GM21619 (cell line): ENCODE measurements around the gene EPG5.
"Not testable (repeated sequence)": the region's sequence is repeated elsewhere in the genome, so short reads cannot be mapped to it uniquely, and the experiment has no call there.

ENCODE experiments used
- ATAC-seq: cut with Tn5 transposase; IDR thresholded peaks from one replicate; pipeline ENCODE4 v1.9.1; 2021; ENCODE audit not compliant: unreplicated experiment

EPG5 gene

DNA sequence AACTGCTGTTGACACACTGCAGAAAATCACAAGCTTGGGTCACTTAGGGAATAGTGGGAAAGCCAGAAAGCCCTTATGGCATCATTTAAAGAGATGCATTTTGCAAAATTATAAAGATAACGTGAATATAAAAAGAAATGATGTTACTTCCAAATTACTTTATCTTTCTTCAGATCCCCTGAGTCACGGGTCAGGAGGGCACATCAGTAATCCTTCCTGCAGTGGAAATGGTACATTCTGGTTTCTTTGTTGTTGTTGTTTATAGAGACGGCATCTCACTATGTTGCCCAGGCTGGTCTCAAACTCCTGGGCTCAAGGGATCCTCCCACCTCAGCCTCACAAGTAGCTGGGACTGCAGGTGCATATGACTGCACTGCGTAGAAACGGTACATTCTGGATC is 9.8 kb upstream of the EPG5 start:
- ATAC-seq, result no peak

DNA sequence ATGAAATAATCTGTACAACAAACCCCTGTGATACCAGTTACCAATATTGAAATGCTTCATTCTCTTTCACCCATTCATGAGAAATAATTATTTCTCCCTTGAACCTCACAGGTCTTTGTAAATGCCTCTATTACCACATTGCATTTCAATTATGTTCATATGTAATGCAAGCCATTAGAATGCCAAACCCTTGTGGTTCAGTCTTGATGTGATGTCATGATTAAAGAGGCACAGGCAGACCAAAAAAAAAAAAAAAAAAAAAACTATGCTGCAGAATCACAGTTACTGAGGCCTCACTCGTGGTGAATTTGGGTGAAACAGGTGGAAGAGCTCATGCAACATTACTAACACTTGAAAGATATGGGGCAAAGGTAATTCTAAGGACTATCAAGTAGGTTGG is 9.4 kb upstream of the EPG5 start:
- no peak for ATAC-seq

DNA sequence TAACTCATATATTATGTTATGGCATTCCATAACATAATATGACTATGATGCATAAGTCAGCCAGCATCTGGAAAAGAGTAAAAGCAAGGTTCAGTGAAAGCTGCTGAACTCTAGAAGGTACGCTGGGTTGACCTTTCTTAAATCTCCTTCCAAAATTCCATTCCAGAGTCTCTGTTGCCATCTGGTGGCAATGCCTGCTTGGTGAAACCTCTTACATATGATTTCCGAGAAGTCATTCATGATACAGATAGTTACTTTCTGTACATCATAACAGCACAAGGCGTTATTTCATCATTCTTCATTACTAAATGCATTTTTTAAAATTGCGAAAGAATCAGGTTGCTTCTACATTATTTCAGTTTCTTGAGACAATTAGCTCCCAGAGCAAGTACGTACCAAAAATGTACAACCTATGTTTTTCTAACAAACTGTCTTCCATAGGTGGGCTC is 7.0 kb upstream of the EPG5 start:
- no peak for ATAC-seq

DNA sequence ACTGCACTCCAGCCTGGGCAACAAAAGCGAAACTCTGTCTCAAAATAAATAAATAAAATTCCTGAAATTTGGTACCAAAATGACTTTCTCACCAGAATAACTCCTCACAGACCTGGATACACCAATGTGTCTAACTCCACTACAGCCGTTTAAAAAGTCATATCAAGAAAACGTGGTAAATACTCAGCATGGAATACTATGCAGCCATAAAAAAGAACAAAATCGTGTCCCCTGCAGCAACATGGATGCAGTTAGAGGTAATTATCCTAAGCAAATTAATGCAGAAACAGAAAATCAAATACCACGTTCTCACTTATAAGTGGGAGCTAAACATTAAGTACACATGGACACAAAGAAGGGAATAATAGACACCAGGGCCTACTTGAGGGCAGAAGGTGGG is 2.2 kb downstream of the EPG5 start:
- ATAC-seq, result not testable (repeated sequence)

DNA sequence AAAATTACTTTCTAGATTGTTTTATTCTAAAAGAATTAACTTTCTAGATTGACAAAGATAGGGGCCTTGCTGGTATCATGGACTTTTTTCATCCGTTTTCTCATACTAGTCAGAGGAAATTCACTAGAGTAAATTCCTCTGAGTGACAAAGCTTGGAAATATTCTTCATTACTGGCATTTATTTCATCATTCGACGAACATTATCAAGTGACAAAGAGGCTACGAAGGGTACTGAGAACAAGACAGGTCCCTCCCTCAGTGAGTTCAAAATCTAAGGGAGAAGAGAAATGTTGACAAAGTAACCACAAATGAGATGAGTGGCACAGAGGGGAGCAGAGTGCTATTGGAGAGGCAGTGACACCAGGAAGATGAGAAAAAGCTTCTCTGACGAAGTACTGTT is 4.3 kb downstream of the EPG5 start:
- no peak for ATAC-seq

DNA sequence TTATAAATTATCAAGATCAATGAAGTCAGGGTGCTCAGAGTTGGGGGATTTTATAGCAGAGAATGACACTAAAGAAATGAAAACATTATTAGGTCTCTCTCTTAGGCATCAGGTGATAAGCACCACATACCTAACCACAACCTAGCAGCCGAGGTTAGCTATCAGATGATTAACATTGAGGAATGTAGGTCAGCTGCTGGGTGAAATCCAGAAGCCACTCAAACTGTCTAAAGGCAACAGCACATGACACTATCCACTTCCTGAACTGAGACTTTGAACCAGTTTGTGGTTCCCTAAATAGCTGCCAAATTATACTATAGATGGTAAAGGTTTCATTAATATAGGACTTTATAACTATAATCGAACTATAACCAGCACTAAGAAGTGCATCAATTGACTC is 4.7 kb downstream of the EPG5 start:
- no peak for ATAC-seq

DNA sequence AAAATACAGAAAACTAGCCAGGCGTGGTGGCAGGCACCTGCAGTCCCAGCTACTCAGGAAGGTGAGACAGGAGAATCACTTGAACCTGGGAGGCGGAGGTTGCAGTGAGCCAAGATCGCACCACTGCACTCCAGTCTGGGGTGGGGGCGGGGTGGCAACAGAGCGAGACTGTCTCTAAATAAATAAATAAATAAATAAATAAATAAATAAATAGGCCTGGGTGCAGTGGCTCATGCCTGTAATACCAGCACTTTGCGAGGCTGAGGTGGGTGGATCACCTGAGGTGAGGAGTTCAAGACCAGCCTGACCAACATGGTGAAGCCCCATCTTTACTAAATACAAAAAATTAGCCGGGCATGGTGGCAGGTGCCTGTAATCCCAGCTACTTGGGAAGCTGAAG is 7.6 kb downstream of the EPG5 start:
- ATAC-seq, result not testable (repeated sequence)

DNA sequence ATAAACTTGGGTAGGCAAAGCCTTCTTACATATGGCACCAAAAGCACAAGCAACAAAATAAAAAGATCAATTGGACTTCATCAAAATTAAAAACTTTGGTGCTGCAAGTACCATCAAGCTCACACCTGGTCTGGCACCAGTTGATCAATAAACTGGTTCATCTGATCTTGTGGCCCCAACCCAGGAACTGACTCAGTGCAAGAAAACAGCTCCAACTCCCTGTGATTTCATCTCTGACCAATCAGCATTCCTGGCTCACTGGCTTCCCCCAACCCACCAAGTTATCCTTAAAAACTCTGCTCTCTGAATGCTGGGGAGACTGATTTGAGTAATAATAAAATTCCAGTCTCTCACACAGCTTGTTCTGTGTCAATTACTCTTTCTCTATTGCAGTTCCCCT is 8.4 kb downstream of the EPG5 start:
- no peak for ATAC-seq

DNA sequence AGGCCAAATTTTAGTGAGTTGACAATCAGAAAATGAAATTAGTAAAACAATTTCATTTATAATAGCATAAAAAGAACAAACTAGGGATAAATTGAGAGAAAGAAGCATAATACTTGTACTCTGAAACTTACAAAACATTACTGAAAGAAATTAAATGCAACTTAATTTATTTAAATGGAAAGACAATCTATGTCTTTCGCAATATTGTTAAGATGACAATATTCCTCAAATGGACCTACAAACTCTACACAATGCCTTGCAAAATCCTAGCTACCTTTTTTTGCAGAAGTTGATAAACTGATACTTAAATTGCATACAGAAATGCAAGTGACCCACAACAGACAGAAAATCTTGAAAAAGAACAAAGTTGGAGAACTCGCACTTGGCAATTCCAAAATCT is 9.1 kb downstream of the EPG5 start:
- no peak for ATAC-seq

DNA sequence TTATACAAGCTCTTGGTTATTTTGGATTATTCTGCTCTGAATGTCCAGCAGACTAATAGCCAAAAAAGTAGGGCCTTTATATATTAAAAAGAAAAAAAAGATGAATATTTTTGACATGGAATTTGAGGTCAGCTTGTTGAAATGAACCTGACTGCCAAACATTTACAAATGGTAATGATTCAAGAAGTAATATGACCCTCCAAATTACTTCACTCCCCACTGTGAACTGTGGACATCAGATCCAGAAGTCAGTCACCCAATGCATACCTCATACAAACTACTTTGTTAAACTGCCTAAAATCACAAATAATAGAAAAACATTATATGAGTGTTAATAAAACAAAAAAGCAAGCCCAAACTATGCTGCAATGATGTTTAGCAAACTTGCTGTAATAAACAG is 10.0 kb downstream of the EPG5 start:
- ATAC-seq, result no peak

DNA sequence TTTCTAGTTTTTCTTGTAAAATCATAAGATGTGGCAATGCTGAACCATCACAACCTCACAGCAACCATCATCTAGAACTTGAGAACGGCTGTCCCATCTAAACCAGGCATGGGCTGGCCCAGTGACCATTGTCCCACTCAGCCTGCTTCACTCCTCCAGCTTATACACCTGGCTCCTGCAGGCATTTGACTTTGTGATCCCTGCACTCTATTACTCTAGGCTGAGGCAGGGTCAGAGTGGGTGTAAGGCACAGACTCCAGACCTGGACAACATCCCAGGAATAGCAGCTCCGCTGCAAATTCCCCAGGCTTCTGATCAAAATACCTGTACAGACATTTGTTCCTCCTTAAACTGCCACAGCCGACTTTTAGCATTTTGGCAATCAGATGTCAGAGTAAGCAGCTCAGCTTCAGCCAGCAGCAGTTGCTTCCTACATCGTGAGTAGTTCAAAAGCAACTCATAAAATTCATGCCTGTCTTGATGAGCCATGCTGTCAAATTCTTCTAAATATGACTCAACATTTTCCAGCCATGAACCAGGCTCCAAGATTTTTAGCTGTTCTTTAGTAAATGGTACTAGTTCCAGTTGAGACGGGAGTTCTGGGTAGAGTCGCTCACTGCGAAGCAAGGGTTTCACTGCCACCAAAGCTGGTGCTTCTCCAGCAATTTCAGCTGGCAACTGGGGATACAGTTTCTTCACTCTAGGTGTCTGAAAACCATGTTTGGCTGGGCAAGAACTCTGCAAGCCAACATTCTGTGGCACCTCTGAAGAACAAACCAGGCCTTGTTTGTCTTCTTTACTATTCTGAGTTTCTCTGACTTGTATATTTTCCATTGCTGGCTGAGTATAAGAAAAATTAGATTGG is 12.8 kb downstream of the EPG5 start:
- no peak for ATAC-seq

DNA sequence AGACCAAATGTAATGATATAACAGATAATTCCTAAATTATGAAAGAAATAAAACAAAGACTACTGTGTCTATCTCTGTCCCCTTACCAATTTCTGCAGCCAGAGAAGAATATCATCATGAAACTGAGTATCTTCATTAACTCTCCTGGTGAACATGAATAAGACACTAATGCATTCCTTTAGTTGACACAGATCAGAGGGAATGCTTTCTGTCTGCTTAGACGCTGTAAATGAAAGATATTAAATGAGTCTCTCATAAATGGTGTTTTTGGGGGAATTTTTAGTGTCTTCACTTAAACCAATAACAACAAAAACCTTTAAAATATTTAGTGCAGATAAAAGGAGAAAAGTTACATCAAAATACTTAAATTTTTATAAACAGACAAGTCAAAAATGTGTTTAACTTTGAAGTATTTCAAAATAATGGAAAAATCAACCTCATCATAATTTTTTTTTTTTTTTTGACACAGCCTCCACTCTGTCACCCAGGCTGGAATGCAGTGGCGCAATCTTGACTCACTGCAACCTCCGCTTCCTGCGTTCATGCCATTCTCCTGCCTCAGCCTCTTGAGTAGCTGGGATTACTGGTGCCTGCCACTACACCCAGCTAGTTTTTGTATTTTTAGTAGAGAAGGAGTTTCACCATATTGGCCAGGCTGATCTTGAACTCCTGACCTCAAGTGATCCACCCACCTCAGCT is 16.0 kb downstream of the EPG5 start:
- ATAC-seq, result no peak

DNA sequence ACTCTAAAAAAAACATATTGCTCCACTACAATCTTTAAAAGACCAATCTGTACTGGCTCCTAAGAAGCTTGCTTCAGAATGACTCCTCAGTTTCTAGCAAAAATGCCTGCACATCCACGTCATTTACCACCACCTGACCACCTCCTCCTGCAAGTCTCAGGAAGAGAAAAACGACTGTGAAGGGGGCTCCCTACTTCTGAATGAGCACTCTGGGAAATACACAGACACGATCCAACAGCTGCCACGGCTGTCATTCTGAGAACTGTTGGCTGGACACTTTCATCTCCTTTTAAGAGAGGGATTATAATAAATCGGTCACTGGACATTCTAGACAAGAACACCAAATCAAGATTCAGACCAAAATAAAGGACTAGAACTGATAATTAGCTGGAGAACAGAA is 21.5 kb downstream of the EPG5 start:
- no peak for ATAC-seq

DNA sequence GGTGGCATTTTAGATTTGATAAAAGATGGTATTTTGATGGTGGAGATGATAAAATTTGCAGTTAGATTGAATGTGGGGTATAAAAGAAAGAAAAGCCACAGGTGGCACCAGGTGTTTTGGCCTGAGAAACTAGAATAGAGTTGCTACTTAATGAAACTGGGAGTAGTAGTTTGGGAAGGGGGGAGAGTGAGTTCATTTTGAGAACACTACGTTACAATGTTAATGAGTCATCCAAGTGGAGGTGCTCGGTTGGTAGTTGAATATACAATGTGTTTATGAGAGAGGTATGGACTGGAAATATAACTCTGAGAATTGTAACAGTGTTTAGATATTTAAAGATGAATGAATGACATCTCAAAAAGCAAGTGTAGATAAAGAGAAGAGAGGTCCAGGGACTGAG is 26.4 kb downstream of the EPG5 start:
- ATAC-seq, result no peak

DNA sequence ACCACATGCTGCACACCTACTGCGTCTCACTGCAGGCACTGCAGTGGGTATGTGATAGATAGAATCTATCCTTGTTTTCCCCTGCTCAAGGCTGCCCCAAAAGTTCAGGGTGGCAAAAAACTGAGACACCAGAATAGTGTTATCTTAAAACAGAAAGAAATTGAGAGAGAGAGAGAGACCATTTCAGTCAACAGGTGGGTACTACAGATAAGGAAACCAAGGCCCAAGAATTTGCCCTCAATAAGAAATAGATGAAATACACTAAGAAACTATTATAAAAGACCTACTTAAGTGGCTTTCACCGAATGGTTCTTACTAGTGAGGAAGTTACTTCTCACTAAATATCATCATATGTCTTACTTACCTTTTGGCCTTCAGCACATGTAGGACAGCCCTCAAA is 27.9 kb downstream of the EPG5 start:
- no peak for ATAC-seq

DNA sequence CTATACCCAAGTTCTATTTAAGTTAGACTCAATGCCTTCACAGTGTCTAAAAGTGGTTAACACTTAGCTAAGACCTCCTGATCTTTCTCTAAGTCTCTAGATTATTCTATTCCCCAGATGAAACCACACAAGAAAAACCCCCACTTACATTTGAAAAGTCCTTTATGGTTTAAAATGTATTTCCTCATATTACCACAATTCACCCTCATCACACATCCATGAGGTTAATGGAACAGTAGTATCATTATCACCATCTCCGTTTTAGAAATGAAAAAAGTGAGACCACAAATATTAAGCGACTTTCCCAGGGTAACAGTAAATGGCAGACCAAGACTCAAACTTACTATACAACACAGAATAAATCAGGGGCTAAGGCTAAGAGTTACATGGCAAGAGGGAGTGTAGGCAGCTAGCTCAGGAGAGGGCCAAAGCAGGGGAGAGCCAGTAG is 28.6 kb downstream of the EPG5 start:
- no peak for ATAC-seq

DNA sequence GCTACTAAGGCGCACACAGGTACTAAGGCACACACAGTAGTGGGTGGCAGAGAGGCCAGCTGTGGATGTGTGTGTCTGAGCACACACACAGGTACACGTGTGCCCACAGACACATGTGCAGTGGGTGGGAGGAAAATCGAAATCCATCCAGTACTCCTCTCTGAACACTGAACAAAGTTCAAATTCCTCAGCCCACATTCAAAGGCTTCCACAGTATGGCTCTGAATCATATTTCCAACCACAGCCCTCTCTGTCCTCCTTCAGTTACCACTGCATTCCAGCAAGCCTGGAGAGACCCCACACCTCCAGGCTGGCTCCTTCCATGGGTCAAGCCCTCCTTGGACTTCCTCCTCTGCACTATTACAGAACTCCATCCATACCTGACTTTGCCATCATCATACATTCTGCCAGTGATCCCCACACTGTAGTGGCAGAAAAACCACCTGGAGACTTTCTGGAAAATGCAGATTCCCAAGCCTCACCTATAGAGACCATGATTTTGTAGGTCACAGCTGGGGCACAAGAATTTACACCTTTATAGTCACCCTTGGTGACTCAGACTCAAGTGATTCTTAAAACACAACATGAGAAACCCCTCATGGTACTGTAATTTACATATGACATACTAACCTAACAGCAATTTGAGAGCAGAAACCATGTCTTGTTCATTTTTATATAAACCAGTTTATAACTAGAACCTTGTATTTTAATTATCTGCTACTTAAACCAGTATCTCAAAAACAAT is 31.4 kb downstream of the EPG5 start:
- ATAC-seq, result no peak

DNA sequence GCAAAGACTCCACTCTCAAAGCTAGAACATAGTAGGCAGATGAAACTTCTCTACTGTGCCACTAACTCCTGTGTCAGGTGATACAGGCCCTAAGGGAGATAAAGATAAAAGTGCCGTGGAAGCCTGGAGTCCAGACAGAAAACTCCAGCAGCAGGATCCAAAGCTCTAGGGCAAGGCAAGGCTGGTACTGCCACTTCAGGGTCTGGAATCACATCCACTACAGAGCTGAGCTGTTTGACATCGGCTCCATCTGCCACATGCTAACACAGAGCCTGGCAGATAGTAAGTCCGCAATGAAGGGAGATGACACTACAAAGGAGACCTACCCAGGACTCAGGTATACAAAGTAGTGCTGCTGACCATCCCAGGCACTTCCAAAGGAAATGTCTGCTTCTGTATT is 34.4 kb downstream of the EPG5 start:
- ATAC-seq, result no peak

DNA sequence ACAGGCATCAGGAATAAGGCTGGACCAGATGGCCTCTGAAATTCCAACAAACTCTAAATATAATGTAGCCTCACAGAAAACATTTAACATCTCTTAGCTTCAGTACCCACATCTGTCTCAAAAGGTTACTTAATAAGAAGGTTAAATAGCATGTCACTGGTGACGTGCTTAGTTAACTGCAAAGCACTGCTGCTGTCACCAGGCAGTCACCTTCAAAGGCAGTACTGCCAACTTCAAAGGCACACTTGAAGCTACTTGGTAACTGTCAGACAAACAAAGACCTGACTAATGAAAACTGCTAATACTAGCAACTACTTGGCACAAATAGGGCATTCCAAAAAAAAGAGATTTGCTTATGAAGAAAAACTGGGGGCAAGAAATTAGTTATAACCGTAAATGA is 36.2 kb downstream of the EPG5 start:
- ATAC-seq, result no peak

DNA sequence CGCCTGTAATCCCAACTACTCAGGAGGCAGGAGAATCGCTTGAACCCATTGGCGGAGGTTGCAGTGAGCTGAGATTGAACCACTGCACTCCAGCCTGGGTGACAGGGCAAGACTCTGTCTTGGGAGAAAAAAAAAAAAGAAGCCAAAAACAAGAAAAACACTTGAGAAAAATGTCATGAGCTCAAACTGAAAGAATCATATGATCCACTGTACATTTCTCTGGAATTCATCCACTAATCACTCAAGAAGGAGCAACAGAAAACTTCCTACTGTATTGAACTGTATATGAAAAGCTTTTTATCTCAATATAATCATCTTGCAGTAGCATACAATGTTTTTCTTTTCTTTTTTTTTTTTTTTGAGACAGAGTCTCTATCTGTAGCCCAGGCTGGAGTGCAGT is 40.4 kb downstream of the EPG5 start:
- no peak for ATAC-seq

DNA sequence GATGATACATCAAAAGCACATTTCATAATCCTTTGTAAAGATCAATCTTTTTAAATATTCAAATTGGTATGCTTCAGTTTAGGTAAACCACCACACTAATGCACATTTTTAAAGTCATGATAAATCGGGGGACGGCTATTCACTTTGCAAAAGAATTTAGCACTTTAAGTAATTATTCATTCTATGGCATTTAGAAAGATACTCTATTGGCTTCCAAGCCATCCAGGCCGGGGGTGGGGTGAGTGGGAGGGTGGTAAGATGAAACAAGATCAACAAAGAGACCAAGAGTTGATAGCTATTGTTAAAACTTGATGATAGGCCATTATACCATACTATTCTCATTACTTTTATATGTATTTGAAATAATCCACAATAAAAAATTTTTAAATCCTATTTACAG is 41.0 kb downstream of the EPG5 start:
- ATAC-seq, result no peak

DNA sequence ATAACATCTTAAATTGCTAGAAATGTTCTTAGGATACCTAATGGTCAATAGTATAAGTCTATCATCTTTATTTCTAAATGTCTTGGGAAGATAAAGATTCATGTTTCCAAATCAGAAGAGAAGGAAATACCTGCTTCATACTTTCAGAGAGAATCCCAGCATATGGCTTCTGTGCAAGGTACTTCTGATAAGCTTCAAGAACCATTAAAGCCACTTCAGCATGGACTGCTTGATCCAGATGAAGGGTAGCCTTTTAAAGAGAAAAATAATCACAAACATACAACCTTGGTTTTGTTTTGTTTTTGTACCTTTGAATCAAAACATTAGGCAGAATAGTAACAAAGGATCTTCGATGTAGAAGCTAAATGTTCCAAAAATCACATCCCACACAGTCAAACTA is 44.0 kb downstream of the EPG5 start:
- no peak for ATAC-seq
